ENCODE results near the gene KLHL2.

DNA sequence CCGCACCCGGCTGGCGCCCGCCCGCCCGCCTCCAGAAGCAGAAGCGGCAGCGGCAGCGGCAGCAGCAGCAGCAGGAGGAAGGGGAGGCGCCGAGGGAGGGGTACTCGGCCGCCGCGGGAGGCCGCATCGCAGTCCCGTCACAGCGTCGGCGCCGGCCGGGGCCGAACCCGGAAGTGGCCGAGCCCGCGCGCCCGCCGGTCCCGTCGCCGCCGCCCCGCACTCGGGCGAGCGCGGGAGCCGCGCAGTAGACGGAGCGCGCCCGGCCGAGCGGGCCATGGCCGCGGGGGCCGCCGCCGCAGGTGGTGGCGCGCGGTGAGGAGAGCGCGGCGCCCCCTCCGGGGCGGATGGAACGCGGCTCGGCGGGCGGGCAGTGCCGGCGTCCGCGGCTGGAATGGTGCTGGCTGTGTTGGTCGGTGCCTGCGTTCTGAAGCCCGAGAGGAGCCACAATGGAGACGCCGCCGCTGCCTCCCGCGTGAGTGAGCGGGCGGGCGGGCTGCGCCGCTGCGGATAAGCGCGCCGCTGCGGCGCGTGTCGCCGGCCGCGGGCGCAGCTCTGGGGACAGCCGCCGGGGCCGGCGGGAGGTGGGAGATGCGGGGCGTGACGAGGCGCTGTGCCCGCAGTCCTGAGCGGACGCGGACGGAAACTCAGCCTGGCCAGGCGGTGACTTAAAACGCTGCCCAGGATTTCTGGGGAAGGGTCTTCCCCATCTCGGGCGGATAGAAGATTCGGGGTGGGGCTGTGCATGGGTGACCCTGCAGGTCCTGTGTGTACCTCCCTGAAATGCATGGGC is at the start of gene KLHL2:
- TF ChIP-seq ZNF274 (IDR thresholded peaks at IDR 0.05; ENCODE audit: low read depth, low read length): no peak
- TF ChIP-seq YY1 (IDR thresholded peaks at IDR 0.05; ENCODE audit: insufficient read depth, insufficient read length): no peak

All from NT2/D1 (cell line).